ENCODE measurements around the gene PNCK.

Gene PNCK

DNA sequence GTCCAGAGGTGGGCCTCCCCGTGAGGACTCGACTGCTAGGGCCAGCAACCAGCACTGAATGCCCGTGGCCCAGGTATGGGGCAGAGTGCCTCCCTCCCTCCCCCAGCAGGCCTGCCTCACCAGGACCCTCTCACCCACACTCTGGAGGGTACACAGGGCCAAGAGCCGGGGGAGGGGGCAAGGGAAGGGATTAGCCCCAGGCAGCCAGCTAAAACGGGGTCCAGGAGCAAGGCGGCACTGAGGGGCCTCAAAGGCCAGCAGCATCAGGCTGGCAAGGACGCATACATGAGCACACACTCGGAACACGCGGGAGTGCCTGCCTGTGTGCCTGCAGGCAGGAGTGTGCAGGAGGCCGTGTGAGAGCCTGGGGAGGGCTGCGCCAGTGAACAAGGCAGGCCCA lies 44.9 kb downstream of the PNCK start:
- TF ChIP-seq, protein P1, sequence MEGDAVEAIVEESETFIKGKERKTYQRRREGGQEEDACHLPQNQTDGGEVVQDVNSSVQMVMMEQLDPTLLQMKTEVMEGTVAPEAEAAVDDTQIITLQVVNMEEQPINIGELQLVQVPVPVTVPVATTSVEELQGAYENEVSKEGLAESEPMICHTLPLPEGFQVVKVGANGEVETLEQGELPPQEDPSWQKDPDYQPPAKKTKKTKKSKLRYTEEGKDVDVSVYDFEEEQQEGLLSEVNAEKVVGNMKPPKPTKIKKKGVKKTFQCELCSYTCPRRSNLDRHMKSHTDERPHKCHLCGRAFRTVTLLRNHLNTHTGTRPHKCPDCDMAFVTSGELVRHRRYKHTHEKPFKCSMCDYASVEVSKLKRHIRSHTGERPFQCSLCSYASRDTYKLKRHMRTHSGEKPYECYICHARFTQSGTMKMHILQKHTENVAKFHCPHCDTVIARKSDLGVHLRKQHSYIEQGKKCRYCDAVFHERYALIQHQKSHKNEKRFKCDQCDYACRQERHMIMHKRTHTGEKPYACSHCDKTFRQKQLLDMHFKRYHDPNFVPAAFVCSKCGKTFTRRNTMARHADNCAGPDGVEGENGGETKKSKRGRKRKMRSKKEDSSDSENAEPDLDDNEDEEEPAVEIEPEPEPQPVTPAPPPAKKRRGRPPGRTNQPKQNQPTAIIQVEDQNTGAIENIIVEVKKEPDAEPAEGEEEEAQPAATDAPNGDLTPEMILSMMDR (IDR thresholded peaks at IDR 0.05; ENCODE audit: low read depth, low read length), result no peak
- no peak for DNase-seq

DNA sequence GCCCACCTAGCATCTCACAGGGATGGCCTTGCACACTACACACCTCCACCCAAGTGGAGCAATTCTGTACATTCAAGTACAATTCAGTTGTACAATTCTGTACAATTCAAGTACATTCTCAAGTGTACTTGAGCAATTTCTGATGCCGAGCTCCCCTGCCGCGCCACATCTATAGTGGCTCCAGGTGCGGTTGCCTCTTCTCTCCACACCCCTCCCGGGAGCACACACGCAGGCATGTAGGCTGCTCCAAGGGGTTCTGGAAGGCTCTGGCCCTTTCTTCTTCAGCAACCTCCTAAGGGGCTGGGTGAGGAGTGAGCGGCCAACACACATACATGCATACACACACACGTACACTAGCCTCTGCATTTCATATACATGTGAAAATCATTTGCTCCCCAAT lies 45.5 kb downstream of the PNCK start:
- TF ChIP-seq, protein P1 (IDR thresholded peaks at IDR 0.05; ENCODE audit: low read depth, low read length), result no peak
- H3K4me1 ChIP-seq, result no peaks in the 10 kb centered on the region
- no peaks in the 10 kb centered on the region for H3K9me3 ChIP-seq
- DNase-seq, result no peak
- no peaks in the 10 kb centered on the region for H3K27me3 ChIP-seq
- no peaks in the 10 kb centered on the region for H3K36me3 ChIP-seq
- H3K4me3 ChIP-seq (ENCODE audit: low read depth, low read length), result no peak overlapping the region

More for the DNA sequence above, 44.9 kb downstream of the PNCK start:
- Histone ChIP-seq H3K27me3 (no peaks in the 10 kb centered on the region), H3K9me3 (no peaks in the 10 kb centered on the region), H3K4me3 (ENCODE audit: low read depth, low read length) (no peak overlapping the region), H3K4me1 (no peaks in the 10 kb centered on the region), H3K36me3 (no peaks in the 10 kb centered on the region)

DNA sequence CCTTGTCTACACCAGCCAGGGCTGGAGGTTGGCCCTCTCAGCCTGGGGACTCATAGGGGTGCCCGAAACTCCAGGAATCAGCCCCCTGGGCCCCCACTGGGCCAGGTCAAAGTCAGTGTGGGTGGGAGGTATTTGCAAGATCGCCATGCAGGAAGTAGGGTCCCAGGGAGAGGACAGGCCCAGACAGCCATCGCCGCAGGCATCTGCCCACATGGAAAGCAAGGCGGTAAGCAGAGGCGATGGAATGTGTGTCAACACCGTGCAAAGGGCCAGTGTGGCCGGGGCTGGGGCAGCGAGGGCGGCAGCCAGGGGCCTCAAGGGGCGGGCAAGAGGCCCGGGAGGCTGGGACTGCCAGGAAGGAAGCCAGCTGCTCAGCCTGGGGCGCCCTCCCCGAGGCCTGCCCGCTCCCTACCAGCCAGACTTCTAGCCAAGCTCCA lies 45.9 kb downstream of the PNCK start:
- Histone ChIP-seq H3K9me3 (no peaks in the 10 kb centered on the region), H3K36me3 (no peaks in the 10 kb centered on the region), H3K4me3 (ENCODE audit: low read depth, low read length) (no peak overlapping the region), H3K27me3 (no peaks in the 10 kb centered on the region), H3K4me1 (no peaks in the 10 kb centered on the region)
- TF ChIP-seq, protein P1 (IDR thresholded peaks at IDR 0.05; ENCODE audit: low read depth, low read length), result no peak
- no peak for DNase-seq

DNA sequence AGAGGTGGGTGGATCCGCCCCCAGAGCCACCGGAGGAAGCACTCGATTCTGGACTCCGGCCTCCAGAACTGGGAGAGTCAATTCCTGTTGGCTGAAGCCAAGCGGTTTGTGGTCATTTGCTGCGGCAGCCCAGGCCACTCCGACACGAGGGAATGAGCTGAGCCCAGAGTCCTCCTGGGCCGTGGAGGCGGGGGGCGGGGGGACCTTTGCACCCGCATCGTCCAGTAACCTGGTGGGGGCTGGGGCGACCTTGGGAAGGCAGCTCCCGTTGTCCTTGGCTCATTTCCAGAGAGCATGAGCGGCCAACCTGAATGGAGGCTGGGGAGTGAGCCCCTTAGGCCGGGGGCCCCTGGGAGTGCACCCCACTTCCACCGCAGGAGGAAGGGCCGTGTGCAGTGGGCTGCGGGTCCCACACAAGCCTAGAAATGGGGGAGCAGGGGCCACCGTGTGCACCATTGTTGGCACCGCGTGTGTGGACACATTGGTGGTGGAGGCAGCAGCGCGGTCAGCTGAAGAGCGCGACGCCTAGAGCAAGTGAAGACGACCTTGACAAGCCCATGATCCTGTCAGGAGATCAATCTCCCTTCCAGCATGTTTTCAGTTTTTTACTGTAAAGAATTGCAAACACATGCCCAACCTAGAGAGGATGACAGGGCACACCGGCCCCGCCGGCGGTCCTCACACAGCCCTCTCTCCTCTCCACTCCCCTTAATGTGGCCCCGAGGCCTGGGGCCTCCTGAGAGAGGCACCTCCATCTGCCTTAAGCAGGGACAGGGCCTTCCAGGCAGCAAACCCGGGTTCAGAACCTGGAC lies 46.5 kb downstream of the PNCK start:
- H3K4me1 ChIP-seq, result no peaks in the 10 kb centered on the region
- TF ChIP-seq, protein P1 (IDR thresholded peaks at IDR 0.05; ENCODE audit: low read depth, low read length), result no peak
- no peak for DNase-seq
- H3K27me3 ChIP-seq, result no peaks in the 10 kb centered on the region
- no peaks in the 10 kb centered on the region for H3K9me3 ChIP-seq
- no peaks in the 10 kb centered on the region for H3K36me3 ChIP-seq
- H3K4me3 ChIP-seq (ENCODE audit: low read depth, low read length), result no peak overlapping the region

DNA sequence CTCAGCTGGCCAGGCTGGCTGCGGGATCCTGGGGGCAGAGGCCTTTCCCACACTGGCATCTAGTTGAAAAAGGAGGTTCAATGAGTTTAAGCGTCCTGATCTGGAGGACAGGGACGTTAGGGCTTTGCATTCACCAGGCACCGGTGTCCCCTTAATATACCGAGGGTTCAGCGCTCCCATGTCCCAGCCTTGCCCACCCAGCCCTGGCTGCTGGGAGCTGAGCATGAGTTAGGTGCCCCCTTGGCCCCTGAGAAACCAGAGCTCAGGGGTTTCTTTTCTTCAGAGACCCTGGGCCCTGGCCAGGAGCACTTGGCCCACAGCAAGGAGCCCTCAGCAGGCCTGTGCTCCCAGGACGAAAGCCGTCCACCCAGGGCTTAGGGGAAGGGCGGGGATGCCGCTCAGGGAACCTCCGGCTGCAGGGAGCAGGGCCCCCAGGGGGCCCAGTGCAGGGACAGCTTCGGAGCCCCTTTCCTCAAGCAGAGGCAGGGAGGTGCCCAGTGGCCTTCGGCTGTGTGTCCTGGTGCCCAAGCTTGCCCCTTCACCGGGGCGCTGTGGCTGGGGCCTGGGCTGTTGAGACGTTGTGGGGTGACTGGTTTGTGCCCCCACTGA lies 47.5 kb downstream of the PNCK start:
- H3K27me3 ChIP-seq, result no peaks in the 10 kb centered on the region
- no peaks in the 10 kb centered on the region for H3K9me3 ChIP-seq
- DNase-seq, result no peak
- H3K4me3 ChIP-seq (ENCODE audit: low read depth, low read length), result no peak overlapping the region
- TF ChIP-seq, protein P1 (IDR thresholded peaks at IDR 0.05; ENCODE audit: low read depth, low read length), result no peak
- H3K4me1 ChIP-seq, result no peaks in the 10 kb centered on the region
- no peaks in the 10 kb centered on the region for H3K36me3 ChIP-seq

All from BE2C (cell line).